HG03025 (cell line): ENCODE data around the gene LCORL.
A peak's percentile ranks its signal among the peaks of the same experiment; 100 is the strongest.
"Not testable (repeated sequence)": the region's sequence is repeated elsewhere in the genome, so short reads cannot be mapped to it uniquely, and the experiment has no call there.

ENCODE experiments used
- ATAC-seq: cut with Tn5 transposase; IDR thresholded peaks from one replicate; pipeline ENCODE4 v1.9.1; 2021; ENCODE audit warnings: mild to moderate bottlenecking, moderate library complexity; ENCODE audit not compliant: unreplicated experiment, low FRiP score

The LCORL gene

DNA sequence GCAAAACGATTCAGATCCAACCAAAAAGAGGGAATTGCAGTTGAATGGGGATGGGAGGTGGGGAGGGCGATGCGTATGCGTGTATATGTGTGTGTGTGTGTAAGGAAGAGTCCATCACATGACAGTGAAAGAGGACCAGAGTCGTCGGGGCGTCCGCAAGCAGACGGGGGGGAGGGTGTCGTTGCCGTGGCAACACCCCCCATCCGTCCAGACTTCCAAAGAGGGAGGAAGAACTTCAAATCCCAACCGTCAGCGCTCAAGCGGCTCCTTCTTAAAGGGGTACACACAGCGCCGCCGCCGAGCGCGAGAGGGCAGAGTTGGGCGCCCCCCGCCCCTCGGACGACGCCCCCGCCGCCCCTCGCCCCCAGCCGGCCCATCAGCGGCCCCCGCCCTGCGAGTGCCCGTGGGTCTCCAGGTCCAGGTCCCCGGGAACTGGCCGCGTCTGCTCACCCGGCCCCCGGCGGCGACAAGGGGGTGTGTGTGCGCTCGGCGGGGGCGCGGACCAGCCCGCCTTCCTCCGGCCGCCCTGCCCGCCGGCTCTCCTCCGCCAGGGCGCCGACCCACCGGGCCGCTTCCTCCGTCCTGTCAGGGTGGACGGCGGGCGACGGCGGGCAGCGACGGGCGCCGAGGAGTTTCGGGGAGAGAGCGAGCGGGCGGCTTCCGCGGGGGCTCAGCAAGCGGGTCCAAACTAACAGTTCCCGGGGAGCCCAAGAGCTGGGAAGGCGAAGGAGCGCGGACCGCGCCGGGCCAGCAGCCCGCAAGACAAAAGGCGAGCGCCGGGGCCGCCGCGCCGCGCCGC is 685 bp downstream of the LCORL start:
- ATAC-seq, result peak; percentile 22

DNA sequence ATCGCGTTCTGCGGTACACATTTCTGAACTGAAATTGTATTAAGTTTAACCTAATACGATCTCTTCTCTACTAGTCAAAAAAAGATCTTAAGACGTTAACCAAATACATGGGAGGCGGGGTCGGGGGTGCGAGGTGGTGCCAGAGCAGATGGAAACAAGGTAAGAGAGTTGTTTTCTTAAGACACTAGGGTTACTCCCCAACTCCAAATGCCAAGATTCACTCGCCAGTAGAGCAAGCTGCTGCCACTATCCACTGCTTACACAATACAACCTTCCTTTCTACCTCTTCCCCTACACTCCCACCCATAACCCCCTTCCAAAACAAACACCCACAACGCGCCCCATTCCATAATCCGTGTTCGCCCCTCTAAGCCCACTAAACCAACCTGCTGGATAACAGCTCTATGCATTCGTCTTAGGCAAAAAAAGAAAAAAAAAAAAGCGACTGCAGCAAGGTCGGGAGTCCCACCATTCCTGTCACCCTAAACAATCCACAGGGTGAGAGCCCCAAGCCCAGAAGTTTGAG is 1.3 kb downstream of the LCORL start:
- no peak for ATAC-seq

DNA sequence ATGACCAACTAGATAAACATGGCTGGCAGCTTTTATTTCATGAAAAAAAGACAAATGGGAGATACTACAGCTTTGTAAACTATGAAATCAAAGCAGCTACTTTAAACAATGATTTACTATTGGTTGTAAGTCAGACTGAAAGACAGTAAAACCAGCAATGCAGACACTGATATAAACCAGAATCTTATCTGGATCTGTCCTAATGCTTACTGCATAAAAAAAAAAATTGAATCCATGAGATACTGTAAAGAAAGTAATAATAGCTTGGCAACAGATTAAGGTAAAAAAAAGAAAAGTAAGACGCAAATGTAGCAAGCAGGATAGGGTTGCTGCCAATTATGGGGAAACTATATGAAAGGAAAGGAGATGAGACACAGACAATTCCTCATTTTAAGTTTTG is 7.3 kb downstream of the LCORL start:
- ATAC-seq, result no peak

DNA sequence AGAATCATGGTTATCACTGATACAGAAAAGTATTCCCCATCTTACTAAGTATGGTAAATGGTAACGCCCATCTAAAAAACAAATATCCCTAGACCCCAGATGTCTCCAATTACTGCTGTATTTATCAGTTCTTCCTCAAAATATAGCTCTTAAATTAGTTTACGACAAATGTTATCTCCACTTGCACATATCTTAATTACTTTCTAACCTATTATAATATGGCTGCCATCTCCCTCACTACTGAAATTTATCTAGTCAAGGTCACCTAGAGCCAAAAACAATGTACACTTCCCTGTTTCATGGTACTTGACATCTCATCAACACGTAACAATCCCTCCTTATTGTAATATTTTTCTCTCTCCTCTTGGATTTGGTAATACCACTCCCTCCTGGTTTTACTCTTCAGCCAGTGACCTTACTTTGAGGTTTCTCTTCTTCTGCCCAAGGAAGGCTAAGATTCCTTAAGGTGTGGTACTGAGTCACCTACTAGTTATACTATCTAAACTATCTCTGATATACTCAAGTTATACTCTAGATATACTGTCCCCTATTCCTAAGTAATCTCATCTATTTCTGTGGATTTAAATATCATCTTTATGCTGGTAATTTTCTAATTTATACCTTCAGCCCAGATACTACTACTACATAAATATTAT is 8.6 kb downstream of the LCORL start:
- no peak for ATAC-seq

DNA sequence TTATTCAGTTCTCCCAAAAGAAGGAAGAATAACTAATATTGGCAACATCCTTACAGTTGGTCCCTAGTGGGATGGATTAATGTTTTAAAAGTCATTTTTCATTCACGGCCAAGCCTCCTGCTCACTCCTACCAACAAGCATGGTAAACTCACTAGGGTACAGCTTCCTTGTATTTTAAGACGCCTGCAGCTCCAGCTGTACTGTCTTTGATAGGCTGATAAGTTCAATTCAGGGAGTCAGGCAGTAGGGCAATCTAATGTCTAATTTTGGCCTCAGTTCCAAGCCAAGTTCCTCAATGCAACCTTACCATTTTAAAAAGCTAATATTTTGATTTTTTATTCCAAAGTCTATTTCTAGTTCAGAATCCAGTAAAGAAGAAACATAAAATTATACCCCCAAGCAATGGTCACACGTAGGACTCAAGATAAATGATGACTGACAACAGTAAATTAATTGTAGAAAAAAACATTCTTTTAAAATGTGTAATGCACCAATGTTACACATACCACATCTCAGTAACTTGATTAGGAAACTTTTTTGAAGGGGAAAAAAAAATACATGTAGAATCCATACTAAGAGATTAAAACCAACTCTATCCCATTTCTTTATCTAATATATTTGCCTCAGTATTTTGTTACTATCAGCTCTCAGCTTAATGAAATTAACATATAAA is 9.3 kb downstream of the LCORL start:
- ATAC-seq, result no peak

DNA sequence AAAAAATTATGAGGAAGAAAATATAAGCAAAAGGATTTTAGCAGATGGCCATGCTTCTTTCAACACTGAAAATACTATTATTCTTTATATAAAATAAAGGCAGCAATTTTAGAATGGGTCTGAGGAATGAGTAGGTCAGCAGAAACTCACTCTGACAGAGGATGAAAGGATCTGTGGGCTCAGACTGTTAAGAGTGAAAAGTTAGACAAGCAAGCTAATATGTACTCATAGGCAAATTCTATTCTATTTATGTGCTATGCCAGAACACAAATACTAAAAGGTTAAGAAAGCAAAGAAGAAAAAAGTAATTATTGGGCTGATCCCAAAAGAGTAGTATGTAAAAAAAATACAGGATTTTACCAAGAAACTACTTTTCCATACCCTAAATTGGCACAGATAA is 13.9 kb downstream of the LCORL start:
- ATAC-seq, result peak; percentile 52

DNA sequence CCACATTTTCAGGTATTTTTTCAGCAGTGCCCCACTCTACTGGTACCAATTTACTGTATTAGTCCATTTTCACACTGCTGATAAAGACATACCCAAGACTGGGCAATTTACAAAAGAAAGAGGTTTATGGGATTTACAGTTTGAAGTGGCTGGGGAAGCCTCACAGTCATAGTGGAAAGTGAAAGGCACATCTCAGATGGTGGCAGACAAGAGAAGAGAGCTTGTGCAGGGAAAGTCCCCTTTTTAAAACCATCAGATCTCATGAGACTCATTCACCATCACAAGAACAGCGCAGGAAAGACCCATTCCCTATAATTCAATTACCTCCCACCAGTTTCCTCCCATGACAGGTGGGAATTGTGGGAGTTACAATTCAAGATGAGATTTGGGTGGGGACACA is 15.1 kb downstream of the LCORL start:
- ATAC-seq, result not testable (repeated sequence)

DNA sequence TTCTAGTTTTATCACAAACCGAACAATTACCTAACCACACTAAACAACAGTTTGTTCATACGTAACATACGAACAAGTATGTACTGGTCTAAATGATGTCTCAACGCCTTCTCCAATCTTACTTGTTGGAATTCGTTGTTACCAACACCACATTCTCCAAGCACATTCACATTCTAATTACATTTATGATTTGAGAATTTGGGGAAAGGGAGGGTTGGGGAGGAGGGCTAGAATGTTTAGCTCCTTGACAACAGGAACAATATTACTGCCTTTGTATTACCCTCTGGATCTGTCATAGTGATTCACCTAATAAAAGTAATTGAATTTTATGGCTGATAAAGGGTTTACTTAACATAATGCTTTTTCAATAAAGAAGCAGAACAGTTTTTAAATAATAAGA is 24.4 kb downstream of the LCORL start:
- ATAC-seq, result no peak

DNA sequence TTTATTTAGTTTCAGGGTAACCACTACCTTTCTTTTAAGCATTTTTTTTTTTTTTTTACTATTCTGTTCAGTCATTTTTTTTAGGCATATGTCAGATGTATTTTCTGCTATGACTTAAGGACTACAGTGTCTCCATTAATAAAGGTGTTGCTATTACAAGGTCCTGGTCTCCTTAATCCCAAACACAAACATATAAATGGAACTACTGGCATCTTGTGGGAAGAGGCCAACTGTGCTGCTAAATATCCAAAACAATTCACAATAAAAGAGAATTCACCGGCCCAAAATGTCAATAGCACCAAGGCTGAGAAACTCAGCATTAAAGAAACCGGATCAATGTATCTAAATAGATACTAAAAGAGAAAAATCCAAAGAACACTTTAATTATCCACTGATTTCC is 26.4 kb downstream of the LCORL start:
- ATAC-seq, result no peak

DNA sequence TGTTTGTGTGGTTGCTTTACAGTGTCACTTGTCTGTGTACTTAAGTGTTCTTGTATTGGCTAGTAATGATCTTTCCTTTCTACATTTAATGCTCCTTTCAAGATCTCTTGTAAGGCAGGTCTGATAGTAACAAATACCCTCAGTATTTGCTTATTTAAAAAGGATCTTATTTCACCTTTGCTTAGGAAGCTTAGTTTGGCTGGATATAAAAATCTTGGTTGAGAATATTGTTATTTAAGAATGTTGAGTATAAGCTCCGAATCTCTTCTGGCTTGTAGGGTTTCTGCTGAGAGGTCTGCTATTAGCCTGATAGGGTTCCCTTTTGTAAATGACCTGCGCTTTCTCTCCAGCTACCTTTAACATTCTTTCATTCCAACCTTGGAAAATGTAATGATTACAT is 35.7 kb downstream of the LCORL start:
- ATAC-seq, result no peak

DNA sequence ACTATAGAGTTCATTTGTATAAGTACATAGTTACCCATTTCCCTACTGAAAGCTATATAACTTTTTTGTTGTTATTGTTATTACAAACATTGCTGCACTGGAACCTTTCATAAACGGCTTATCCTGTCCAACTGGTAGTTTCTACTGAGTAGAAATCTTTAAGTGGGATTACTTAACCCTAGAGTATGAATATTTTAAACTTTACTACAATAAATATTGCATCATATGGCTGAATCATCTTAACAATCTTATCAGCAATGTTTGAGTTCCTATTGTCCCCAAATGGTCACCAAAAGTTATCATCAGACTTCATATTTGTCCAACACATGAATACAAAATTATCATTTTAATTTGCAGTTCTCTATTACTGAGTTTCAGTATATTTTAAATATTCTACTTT is 40.5 kb downstream of the LCORL start:
- no peak for ATAC-seq

DNA sequence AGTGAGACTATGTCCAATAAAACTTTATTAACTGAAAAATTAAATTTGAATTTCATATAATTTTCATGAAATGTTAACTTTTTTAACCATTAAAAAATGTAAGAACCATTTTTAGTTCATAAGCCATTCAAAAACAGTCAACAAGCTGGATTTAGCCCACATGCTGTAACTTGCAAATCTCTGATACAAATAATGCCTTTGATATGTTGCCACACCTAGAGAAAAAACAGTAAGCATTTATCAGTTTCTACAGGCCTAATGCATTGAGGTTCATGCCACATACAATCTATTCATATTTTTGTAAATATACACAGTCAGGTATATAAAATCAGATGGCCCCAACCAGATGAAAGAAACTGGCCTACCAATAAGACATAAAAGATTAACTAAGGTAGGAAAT is 52.8 kb downstream of the LCORL start:
- no peak for ATAC-seq

DNA sequence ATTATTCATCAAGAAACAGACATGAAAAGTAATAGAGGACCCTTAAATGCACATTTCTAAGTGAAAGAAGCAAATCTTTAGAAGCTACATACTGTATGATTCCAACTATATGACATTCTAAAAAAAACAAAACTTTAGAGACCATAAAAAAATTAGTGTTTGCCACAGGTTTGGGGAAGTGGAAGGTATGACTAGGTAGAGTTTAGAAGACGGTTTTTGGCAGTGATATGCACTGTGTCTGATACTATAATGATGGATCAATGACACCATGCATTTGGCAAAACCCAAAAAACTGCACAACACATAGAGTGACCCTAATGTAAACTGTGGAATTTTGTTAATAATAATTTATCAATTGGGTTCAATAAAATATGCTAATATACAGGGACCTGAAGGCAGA is 54.5 kb downstream of the LCORL start:
- ATAC-seq, result no peak

DNA sequence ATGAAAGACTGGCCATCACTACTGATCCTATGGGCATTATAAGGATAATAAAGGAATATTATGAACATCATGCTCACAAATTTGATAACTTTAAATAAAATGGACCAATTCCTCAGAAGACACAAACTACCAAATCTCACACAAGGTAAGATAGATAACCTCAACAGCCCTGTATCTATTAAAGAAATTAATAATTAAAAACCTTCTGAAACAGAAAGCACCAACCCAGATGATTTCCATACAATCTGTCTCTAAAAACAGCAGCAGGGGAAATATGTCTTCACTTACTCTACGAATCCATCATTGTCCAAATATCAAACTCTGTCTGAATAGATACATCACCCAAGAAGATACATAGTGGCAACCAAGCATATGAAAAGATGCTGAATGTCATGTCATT is 55.2 kb downstream of the LCORL start:
- ATAC-seq, result no peak

DNA sequence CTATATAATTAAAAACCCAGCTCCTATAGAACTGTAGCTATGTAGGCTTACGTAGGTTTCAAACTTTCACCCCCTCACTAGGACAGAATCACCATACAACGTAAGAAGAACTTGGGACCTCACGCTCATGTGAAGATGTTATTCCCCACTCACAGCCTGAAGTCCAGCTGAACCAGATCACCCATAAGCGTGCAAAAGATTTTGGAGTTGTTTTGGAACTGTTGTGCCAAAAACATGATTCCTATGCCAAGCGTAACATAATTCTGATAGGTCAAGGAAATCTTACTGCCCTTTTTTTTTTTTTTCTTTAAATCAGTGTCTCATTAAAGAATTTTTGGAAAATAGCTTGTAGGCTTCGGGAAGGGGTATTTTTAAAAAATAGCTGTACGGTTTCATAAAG is 57.0 kb downstream of the LCORL start:
- ATAC-seq, result no peak

DNA sequence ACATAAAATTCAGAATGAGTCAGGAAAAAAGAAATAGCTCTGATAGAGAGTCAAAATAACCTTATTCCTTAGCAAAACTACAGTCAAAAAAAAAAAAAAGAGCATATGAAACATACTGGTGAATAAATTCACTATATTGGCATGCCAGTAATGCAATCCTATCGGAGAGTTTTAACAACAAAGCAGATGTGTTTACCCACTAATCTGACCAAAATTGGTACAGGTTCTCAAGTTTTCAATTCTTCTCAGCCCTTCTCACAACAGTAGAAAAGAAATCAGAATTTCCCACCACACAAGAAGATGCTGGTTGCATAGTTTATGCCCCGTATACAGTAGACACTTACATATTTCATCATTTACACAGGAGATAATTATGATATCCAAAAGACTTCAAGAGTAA is 59.4 kb downstream of the LCORL start:
- ATAC-seq, result no peak

DNA sequence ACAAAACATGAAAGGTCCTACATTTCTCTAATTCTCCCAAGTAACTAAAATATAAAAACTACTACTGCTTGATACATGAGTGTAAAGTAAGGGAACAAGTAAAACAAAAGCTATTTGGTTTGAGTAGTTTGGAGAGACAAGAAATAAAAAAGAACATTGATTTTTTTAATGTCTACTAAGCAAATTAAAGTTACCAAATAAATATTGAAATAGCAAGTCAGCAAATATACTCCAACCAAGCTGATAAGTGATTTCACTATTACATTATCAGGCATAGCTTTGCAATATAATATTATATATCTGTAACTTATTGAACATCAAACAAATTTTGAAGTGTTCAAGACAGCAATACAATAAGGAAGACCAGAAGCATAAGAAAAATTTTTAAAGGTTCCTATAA is 60.3 kb downstream of the LCORL start:
- no peak for ATAC-seq

DNA sequence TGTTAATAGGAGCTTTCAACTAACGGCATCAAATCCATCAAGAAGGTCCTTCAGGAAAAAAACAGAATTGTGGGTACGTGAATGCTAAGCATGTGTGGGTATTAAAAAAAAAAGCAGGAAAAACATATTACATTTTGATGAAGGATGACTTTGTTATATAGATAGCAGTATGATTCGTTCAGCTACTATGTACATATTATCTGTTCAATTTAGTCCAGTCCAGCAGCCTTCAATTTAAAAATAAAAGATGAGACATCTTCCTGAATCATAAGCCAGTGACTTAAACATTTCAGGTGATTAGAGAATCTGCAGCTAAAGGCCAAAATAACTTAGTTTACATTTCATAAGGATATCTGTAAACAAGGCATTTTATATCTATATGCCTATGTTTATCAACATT is 63.4 kb downstream of the LCORL start:
- ATAC-seq, result no peak

DNA sequence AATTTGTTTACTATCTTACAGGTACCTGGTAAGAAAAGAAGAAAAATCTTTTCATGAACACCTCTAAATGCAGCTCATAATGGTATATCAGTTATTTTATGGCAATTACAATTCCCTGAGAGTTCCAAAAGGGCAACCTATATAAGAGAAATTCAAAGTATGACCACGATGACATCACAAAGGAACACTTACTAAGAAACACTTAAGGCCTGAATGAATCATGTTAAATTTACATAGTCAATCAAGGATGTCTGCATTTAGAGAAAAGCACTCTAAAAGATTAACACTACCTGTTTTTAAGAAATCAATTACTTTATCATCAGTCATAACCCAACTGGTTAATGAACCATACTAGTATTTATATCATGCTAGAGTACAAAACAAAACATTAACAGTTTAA is 63.9 kb downstream of the LCORL start:
- no peak for ATAC-seq

DNA sequence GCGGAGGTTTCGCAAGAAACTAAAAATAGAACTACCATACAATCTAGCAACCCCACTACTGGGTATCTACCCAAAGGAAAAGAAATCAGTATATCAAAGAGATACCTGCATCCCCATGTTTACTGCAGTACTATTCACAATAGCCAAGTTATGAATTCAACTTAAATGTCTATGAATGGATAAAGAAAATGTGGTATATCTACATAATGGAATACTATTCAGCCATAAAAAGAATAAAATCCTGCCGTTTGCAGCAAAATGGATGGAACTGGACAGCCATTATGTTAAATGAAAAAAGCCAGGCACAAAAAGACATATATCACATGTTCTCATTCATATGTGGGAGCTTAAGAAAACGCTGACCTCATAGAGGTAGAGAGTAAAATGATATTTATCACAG is 65.3 kb downstream of the LCORL start:
- no peak for ATAC-seq

DNA sequence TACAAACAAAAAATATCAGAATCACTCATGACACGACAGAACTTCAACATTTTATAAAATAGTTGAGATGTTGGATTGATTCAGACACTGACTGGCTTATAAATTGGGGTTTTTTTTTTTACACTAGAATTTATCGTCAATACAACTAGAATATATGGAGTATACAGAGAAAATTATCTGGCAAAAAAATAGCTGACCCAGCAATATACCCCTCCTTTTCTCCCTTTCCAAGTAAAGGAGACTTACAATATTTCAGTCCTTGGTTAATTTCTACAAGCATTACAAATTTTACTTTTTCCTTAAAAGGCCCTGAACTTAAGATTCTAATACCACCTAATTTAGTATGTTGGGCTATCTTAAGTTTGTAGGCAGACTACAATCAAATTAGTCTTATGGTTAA is 76.3 kb downstream of the LCORL start:
- no peak for ATAC-seq

DNA sequence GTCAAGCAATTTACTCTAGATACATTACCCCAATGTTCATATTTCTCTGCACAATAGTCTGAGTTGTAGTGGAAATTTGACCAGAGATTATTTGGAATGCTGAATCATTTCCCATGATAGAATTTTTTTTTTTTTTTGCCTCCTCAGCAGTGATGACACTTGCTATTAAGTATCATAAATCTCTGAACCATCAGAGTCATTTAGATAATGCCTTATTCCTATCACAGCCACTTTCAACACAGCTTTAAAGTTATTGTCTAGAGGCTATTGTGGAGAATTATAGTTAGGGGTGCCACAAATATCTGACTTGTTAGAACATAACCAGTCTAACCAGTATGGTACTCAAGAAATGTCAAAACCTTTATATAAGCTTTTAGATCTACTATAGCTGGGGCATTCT is 79.8 kb downstream of the LCORL start:
- no peak for ATAC-seq
